NB4 (cell line): ENCODE measurements around the gene ZNF248.
"Not testable (repeated sequence)": the region's sequence is repeated elsewhere in the genome, so short reads cannot be mapped to it uniquely, and the experiment has no call there.

ENCODE experiments used
- DNase-seq: peaks from one replicate; pipeline ENCODE4 v3.0.0; 2010; ENCODE audit warnings: low read depth
- H3K4me3 ChIP-seq: one replicate; pipeline ENCODE4 v1.5.1; 2011; ENCODE audit warnings: mild to moderate bottlenecking, low read depth, low read length, moderate library complexity
- MYC ChIP-seq: IDR thresholded peaks from 2 replicates; pipeline ENCODE4 v1.6.1; 2011; ENCODE audit warnings: low read depth, low read length
- POLR2A ChIP-seq: IDR thresholded peaks from 2 replicates; pipeline ENCODE4 v1.6.1; 2011; ENCODE audit warnings: mild to moderate bottlenecking; ENCODE audit not compliant: insufficient read length; ENCODE audit errors: extremely low read depth
- TF ChIP-seq, protein P1 (sequence below): IDR thresholded peaks from one replicate; pipeline ENCODE4 v1.5.1; 2012; ENCODE audit warnings: low read depth, low read length
- TF ChIP-seq, protein P2 (sequence below): IDR thresholded peaks from 2 replicates; pipeline ENCODE4 v1.6.1; 2011; ENCODE audit warnings: low read depth, low read length

The ZNF248 gene

DNA sequence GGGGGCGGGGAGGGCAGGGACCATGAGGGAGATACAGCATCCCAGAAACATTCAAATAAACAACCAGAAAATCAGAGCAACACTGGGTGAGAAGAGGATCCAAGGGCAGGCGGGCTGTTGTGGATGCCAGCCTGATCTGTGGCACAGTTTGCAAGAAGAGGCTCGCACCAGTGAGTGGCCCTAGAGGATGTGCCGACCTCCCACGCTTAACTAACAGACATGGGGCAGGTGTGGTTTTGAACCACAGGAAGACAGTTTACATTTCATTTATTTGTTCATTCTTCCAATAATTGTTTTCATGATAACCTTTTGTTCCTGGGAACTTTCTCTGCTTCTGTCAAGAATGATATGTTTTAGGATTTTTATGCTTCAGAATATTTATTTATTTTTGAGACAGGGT, 115.6 kb downstream of the ZNF248 start:
- DNase-seq = peak; percentile 91
- H3K4me3 ChIP-seq = no peak overlapping the region
- TF ChIP-seq, protein P1, sequence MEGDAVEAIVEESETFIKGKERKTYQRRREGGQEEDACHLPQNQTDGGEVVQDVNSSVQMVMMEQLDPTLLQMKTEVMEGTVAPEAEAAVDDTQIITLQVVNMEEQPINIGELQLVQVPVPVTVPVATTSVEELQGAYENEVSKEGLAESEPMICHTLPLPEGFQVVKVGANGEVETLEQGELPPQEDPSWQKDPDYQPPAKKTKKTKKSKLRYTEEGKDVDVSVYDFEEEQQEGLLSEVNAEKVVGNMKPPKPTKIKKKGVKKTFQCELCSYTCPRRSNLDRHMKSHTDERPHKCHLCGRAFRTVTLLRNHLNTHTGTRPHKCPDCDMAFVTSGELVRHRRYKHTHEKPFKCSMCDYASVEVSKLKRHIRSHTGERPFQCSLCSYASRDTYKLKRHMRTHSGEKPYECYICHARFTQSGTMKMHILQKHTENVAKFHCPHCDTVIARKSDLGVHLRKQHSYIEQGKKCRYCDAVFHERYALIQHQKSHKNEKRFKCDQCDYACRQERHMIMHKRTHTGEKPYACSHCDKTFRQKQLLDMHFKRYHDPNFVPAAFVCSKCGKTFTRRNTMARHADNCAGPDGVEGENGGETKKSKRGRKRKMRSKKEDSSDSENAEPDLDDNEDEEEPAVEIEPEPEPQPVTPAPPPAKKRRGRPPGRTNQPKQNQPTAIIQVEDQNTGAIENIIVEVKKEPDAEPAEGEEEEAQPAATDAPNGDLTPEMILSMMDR = no peak
- TF ChIP-seq, protein P2, sequence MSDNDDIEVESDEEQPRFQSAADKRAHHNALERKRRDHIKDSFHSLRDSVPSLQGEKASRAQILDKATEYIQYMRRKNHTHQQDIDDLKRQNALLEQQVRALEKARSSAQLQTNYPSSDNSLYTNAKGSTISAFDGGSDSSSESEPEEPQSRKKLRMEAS = no peak
- TF ChIP-seq POLR2A (no peak), MYC (no peak)

DNA sequence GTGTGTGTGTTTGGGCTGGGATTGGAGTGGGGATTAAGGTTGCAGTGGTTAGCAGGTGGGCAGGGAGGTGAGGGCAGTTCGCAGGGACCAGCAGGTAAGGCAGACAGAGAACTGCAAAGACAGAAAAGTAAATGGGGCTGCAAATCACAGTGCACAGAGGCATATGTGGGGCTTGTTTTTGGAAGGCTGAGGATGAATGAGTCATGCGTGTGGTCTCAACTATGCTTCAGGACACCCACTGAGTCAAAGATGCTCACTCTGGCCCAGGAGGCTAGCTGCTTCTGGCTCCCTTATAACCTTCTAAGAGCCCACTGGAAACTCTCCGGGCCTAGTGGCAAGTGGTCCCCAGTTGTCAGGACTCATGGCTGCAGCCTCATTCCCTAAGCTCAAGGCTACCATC, 118.2 kb downstream of the ZNF248 start:
- DNase-seq = peak; percentile 81
- TF ChIP-seq, protein P2 = no peak
- TF ChIP-seq POLR2A = no peak
- no peak for TF ChIP-seq MYC
- TF ChIP-seq, protein P1 = no peak
- no peak overlapping the region for H3K4me3 ChIP-seq

DNA sequence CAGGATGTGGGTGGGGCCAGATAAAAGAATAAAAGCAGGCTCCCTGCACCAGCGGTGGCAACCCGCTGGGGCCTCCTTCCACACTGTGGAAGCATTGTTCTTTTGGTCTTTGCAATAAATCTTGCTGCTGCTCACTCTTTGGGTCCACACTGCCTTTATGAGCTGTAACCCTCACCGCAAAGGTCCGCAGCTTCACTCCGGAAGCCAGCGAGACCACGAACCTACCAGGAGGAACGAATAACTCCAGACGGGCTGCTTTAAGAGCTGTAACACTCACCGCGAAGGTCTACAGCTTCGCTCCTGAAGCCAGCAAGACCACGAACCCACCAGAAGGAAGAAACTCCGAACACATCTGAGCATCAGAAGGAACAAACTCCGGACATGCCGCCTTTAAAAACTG, 119.2 kb downstream of the ZNF248 start:
- H3K4me3 ChIP-seq = not testable (repeated sequence)
- DNase-seq = peak; percentile 98

DNA sequence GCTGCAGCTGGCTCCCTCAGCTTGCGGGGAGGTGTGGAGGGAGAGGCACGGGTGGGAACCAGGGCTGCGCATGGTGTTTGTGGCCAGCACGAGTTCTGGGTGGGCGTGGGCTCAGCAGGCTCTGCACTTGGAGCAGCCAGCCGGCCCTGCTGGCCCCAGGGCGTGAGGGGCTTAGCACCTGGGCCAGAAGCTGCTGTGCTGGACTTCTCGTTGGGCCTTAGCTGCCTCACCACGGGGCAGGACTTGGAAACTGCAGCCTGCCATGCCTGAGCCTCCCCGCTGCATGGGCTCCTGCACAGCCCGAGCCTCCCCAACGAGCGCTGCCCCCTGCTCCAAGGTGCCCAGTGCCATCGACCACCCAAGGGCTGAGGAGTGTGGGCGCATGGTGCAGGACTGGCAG, 120.1 kb downstream of the ZNF248 start:
- H3K4me3 ChIP-seq = no peak overlapping the region
- DNase-seq = no peak
- TF ChIP-seq POLR2A = no peak
- no peak for TF ChIP-seq MYC
- TF ChIP-seq, protein P1 = no peak
- TF ChIP-seq, protein P2 = no peak

DNA sequence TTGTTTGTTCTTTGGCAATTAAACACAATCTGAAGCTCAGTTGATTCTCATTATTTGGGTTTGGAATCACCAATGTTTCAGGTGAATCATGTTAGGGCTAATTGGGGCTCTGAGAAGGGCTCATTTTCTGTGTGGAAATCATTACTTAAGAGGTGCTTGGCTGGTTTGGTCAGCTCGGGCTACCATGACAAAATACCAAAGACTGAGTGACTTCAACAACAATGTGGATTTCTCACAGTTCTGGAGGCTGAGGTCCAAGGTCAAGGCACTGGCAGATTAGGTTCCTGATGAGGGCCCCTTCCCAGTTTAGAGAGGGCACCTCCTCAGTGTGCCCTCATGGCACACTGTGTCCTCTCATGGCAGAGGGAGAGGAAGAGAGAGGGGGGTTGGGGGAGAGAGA, 121.3 kb downstream of the ZNF248 start:
- no peak overlapping the region for H3K4me3 ChIP-seq
- TF ChIP-seq POLR2A (no peak), MYC (no peak)
- TF ChIP-seq, protein P2 = no peak
- TF ChIP-seq, protein P1 = no peak
- DNase-seq = peak; percentile 52

DNA sequence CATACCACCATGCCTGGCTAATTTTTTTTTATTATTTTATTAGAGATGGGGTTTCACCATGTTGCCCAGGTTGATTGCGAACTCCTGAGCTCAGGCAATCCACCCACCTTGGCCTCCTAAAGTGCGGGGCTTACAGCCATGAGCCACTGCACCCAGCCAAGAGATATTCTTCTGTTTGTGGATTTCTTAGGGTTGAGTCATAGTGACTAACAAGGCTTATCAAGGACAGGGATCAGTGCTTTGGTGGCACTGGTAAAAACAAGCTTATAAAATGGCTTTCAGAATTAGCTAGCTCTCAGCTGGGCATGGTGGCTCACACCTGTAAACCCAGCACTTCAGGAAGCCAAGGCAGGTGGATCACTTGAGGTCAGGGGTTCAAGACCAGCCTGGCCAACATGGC, 122.4 kb downstream of the ZNF248 start:
- no peak overlapping the region for H3K4me3 ChIP-seq
- TF ChIP-seq, protein P2 = no peak
- no peak for TF ChIP-seq POLR2A
- DNase-seq = peak; percentile 97
